Smooth muscle cell (in vitro differentiated cells): ENCODE measurements around the gene SLC7A10. TPM values are rescaled to one million over a fixed set of nuclear protein-coding genes. Genes with fewer than 3 reads are reported as not detected.

Source experiments
- DNase-seq: peaks from one replicate; lab custom pipeline; 2025; ENCODE audit not compliant: unreplicated experiment; lab: John Stamatoyannopoulos, UW
- H2AFZ ChIP-seq: fragments of 200-600 bp; sonication (generic); 2 replicates; pipeline ENCODE4 v1.6.0; 2016; ENCODE audit warnings: antibody characterized with exemption, low read depth, mild to moderate bottlenecking
- H3F3A ChIP-seq: fragments of 200-600 bp; sonication (generic); 2 replicates; pipeline ENCODE4 v1.6.0; 2017; ENCODE audit warnings: antibody characterized with exemption, low read depth
- H3K27ac ChIP-seq: fragments of 200-600 bp; sonication (generic); 2 replicates; pipeline ENCODE4 v1.5.1; 2016; ENCODE audit warnings: low read depth, mild to moderate bottlenecking
- H3K27me3 ChIP-seq: fragments of 200-600 bp; sonication (generic); 2 replicates; pipeline ENCODE4 v1.6.1; 2016; ENCODE audit warnings: low read depth, mild to moderate bottlenecking
- H3K36me3 ChIP-seq: fragments of 200-600 bp; sonication (generic); 2 replicates; pipeline ENCODE4 v1.5.1; 2016; ENCODE audit warnings: low read depth
- H3K4me1 ChIP-seq: fragments of 200-600 bp; sonication (generic); 2 replicates; pipeline ENCODE4 v1.5.1; 2016; ENCODE audit warnings: low read depth
- H3K4me2 ChIP-seq: fragments of 200-600 bp; sonication (generic); 2 replicates; pipeline ENCODE4 v1.6.0; 2016; ENCODE audit warnings: mild to moderate bottlenecking
- H3K4me3 ChIP-seq: fragments of 200-600 bp; sonication (generic); 2 replicates; pipeline ENCODE4 v1.5.1; 2016; ENCODE audit warnings: mild to moderate bottlenecking
- H3K79me2 ChIP-seq: fragments of 200-600 bp; sonication (generic); 2 replicates; pipeline ENCODE4 v1.6.0; 2016; ENCODE audit warnings: low read depth, mild to moderate bottlenecking
- H3K9ac ChIP-seq: fragments of 200-600 bp; sonication (generic); 2 replicates; pipeline ENCODE4 v1.6.0; 2016; ENCODE audit warnings: low read depth
- H3K9me3 ChIP-seq: fragments of 200-600 bp; sonication (generic); replicated peaks from 2 replicates; pipeline ENCODE4 v1.5.1; 2016; ENCODE audit warnings: low read depth
- H4K20me1 ChIP-seq: fragments of 200-600 bp; sonication (generic); 2 replicates; pipeline ENCODE4 v1.6.0; 2016; ENCODE audit warnings: low read depth
- WGBS: methylation state at CpG from one replicate; pipeline ENCODE4 v1.1.7; 2016; ENCODE audit warnings: low lambda C conversion rate; 5-methylcytosine and 5-hydroxymethylcytosine counted together
- polyA plus RNA-seq: library from polyadenylated mRNA; unstranded; fragments of >200 nt; fragmentation: Nextera tagmentation; extraction: Ambion mirVana; gene quantifications from 2 replicates; pipeline ENCODE4 v1.2.1, GENCODE V29; 2016
- total RNA-seq: library from RNA; depleted of rRNA; stranded (reverse); fragments of >200 nt; gene quantifications from 2 replicates; pipeline ENCODE4 v1.2.3, GENCODE V29; 2014
- TF ChIP-seq, protein P1 (sequence below): fragments of 200-600 bp; sonication (generic); IDR thresholded peaks from 2 replicates; pipeline ENCODE4 v1.5.1; 2017; ENCODE audit warnings: borderline replicate concordance, mild to moderate bottlenecking, antibody characterized with exemption; ENCODE audit not compliant: insufficient read depth, poor library complexity, severe bottlenecking

SLC7A10 gene
- total and polyA plus RNA-seq, 2 experiments from 2014 or later: 0.51 TPM; not detected in 1

DNA sequence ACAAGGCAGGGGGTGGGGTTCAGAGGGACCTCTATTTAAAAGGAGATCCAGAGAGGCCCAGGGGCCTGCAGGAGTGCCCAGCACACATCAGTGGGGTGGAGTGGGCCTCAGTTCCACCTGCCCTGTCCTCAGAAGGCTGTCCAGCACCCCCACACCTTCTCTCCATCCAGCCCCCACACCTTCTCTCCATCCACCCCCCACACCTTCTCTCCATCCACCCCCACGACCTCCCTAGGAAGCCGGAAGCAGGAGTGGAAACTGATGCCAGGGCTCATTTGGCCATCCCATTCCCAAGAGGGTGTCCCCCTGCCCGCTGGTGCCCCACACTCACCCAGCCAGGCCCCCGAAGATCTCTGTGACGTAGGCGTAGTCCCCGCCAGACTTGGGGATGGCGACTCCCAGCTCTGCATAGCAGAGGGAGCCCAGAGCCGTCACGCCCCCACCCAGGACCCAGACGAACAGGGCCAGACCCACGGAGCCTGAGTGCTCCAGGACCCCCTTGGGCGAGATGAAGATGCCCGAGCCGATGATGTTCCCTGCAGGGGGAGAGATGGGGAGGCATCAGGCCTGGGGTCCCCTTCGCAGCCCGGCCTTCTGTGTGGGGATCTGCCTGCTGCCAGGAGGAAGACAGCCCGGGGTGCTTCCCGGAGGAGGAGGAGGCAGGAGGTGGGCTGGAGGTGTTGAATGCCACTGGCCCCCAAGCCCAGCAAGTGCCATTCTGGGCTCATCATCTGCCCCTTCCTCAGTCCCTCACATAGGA is 10.0 kb downstream of the SLC7A10 start:
- no peaks in the 10 kb centered on the region for H3K36me3 ChIP-seq
- TF ChIP-seq, protein P1, sequence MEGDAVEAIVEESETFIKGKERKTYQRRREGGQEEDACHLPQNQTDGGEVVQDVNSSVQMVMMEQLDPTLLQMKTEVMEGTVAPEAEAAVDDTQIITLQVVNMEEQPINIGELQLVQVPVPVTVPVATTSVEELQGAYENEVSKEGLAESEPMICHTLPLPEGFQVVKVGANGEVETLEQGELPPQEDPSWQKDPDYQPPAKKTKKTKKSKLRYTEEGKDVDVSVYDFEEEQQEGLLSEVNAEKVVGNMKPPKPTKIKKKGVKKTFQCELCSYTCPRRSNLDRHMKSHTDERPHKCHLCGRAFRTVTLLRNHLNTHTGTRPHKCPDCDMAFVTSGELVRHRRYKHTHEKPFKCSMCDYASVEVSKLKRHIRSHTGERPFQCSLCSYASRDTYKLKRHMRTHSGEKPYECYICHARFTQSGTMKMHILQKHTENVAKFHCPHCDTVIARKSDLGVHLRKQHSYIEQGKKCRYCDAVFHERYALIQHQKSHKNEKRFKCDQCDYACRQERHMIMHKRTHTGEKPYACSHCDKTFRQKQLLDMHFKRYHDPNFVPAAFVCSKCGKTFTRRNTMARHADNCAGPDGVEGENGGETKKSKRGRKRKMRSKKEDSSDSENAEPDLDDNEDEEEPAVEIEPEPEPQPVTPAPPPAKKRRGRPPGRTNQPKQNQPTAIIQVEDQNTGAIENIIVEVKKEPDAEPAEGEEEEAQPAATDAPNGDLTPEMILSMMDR: no peak
- H3K4me1 ChIP-seq: no peaks in the 10 kb centered on the region
- no peak overlapping the region for H3K27ac ChIP-seq
- H3K4me2 ChIP-seq: no peak overlapping the region
- H3K9me3 ChIP-seq: no peaks in the 10 kb centered on the region
- no peaks in the 10 kb centered on the region for H4K20me1 ChIP-seq
- no peaks in the 10 kb centered on the region for H3F3A ChIP-seq
- H3K79me2 ChIP-seq: no peaks in the 10 kb centered on the region
- no peaks in the 10 kb centered on the region for H3K27me3 ChIP-seq
- H3K4me3 ChIP-seq: no peak overlapping the region
- 93% methylated on average over 19 of the region's 19 CpGs for WGBS
- H3K9ac ChIP-seq: no peak overlapping the region
- no peak overlapping the region for H2AFZ ChIP-seq
- DNase-seq: no peak

DNA sequence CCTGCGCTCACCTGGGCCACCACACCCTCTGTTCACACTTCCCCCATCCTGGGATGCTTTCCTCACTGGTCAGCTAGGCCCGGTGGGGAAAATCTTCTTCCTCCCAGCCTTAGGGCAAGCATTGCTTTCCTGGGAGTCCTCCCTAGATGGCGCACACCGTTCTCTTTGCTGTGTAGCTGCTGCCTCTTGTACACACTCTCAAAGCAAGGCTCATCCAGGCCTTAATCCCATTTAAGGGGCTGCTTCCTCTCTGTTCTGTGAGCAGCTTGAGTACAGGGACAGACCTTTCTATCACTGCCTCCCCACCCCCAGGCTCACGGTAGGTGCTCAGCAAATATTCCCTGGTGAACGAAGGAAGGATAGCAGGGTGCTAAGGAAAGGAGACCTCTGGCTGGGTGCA is 11.1 kb downstream of the SLC7A10 start:
- no peaks in the 10 kb centered on the region for H3K36me3 ChIP-seq
- H3F3A ChIP-seq: no peaks in the 10 kb centered on the region
- DNase-seq: no peak
- no peak overlapping the region for H2AFZ ChIP-seq
- WGBS: 52% methylated on average over 6 of the region's 6 CpGs
- H3K79me2 ChIP-seq: no peaks in the 10 kb centered on the region
- H4K20me1 ChIP-seq: no peaks in the 10 kb centered on the region
- no peak overlapping the region for H3K4me2 ChIP-seq
- no peak overlapping the region for H3K4me3 ChIP-seq
- H3K27ac ChIP-seq: no peak overlapping the region
- H3K9ac ChIP-seq: no peak overlapping the region
- no peaks in the 10 kb centered on the region for H3K27me3 ChIP-seq
- TF ChIP-seq, protein P1: peak; percentile 9
- H3K9me3 ChIP-seq: no peaks in the 10 kb centered on the region
- H3K4me1 ChIP-seq: no peaks in the 10 kb centered on the region

DNA sequence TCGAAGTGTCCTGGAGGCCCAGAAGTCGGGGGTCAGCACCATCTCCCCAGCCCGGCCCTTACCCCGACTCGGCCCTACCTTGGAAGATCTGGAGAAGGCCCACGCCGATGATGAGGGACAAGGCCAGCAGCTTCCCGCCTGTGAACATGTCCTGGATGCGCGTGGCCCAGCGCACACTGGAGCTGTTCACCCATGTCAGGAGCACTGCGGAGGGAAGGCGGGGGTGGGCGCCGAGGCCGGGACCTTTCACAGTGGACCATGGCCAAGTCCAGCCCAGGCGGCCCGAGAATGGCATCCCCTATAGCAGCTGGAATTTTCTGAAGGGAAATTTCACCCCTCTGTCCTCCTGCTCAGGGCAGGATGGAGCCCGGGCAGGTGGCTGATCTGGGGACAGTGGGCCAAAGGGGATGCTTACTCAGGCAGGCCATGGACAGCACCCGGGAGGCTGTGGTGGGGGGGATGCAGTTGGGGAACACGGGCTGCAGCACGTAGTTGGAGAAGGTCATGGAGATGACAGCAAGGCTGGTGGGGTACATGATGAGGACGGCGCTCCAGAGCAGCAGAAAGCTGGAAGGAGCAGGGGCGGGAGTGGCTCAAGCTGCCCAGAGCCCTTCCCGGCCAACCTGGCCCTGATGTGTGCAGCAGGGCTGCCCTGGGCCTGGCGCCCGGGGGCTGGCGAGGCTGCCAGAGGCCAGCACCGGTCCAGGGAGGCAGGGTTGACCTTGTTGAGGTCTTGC is 13.0 kb downstream of the SLC7A10 start:
- H3K27me3 ChIP-seq: no peaks in the 10 kb centered on the region
- no peak overlapping the region for H3K9ac ChIP-seq
- no peaks in the 10 kb centered on the region for H3K9me3 ChIP-seq
- H3K4me3 ChIP-seq: no peak overlapping the region
- no peaks in the 10 kb centered on the region for H4K20me1 ChIP-seq
- DNase-seq: no peak
- H3K36me3 ChIP-seq: no peaks in the 10 kb centered on the region
- no peak overlapping the region for H2AFZ ChIP-seq
- no peak overlapping the region for H3K4me2 ChIP-seq
- no peak overlapping the region for H3K27ac ChIP-seq
- no peaks in the 10 kb centered on the region for H3F3A ChIP-seq
- 95% methylated on average over 30 of the region's 30 CpGs for WGBS
- TF ChIP-seq, protein P1: no peak
- no peaks in the 10 kb centered on the region for H3K4me1 ChIP-seq
- H3K79me2 ChIP-seq: no peaks in the 10 kb centered on the region
